BLaER1 (cell line): ENCODE results near the gene GRAMD1A.
A peak's percentile ranks its signal among the peaks of the same experiment; 100 is the strongest.

Source experiments
- H3K27ac ChIP-seq: shearing (Covaris generic); formaldehyde crosslinking; 2 replicates; pipeline ENCODE4 v1.8.1; 2022
- H3K27me3 ChIP-seq: shearing (Covaris generic); formaldehyde crosslinking; 2 replicates; pipeline ENCODE4 v1.8.1; 2022
- H3K36me3 ChIP-seq: shearing (Covaris generic); formaldehyde crosslinking; 2 replicates; pipeline ENCODE4 v1.8.1; 2022
- H3K4me1 ChIP-seq: shearing (Covaris generic); formaldehyde crosslinking; 2 replicates; pipeline ENCODE4 v1.8.1; 2022
- H3K4me2 ChIP-seq: shearing (Covaris generic); formaldehyde crosslinking; 2 replicates; pipeline ENCODE4 v1.8.1; 2022
- H3K4me3 ChIP-seq: shearing (Covaris generic); formaldehyde crosslinking; 2 replicates; pipeline ENCODE4 v1.8.1; 2022
- H3K9ac ChIP-seq: shearing (Covaris generic); formaldehyde crosslinking; 2 replicates; pipeline ENCODE4 v1.8.1; 2022
- H3K9me3 ChIP-seq: shearing (Covaris generic); formaldehyde crosslinking; 2 replicates; pipeline ENCODE4 v1.8.1; 2022
- H4K20me1 ChIP-seq: shearing (Covaris generic); formaldehyde crosslinking; 2 replicates; pipeline ENCODE4 v1.8.1; 2022
- Cebpa-rat ChIP-seq: shearing (Covaris generic); IDR thresholded peaks from 2 replicates; pipeline ENCODE4 v1.8.1; 2022

The GRAMD1A gene

DNA sequence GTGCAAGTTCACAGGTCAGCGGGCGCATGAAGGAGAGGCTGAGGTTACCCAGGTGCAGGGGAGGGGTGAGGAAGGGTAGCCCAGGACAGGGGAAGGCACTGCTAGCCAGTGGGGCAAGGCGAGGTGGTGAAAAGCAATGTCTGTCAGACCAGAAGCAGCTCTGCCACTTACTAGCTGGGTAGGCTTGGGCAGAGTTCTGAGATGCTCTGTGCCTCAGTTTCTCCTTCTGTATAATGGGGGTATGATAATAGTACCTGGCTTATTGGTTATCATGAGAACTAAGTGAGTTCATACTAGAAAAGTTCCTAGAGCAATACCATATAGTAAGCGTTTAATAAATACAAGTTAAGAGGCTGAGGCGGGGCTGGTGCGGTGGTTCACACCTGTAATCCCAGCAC is 15.8 kb downstream of the GRAMD1A start:
- H3K36me3 ChIP-seq = peaks cover 100% of the 10 kb centered on the region
- no peak for TF ChIP-seq Cebpa-rat
- no peak overlapping the region for H3K9ac ChIP-seq
- no peak overlapping the region for H3K4me3 ChIP-seq
- peaks cover 68% of the 10 kb centered on the region for H3K4me1 ChIP-seq
- H3K27ac ChIP-seq = no peak overlapping the region
- H4K20me1 ChIP-seq = peaks cover 94% of the 10 kb centered on the region
- peak overlapping the region; percentile 14 for H3K4me2 ChIP-seq
- no peaks in the 10 kb centered on the region for H3K9me3 ChIP-seq
- no peaks in the 10 kb centered on the region for H3K27me3 ChIP-seq

DNA sequence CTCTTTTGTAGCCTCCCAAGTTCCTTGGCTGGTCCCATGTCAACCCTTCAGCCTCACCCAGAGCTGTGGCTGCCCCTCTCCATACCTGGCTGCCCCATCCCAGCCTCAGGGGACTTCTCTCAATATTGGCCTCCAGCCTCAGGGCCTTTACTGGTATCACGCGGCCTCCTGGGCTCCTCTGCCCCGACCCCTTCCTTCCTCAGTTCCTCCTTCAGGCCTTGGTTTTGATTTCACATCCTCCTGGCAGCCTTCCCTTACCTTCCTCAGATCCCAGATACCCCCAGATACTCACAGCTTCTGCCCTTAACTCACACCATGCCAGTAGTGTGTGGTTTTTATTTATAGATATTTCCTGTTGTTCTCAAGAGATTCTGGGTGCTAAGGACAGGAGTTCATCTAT is 17.4 kb downstream of the GRAMD1A start:
- no peak overlapping the region for H3K4me3 ChIP-seq
- H3K9ac ChIP-seq = peak overlapping the region; percentile 11; the same call in 1 of the 2 replicates
- H3K27ac ChIP-seq = peak overlapping the region; percentile 29
- H4K20me1 ChIP-seq = peaks cover 94% of the 10 kb centered on the region
- H3K27me3 ChIP-seq = no peaks in the 10 kb centered on the region
- peaks cover 100% of the 10 kb centered on the region for H3K36me3 ChIP-seq
- H3K4me1 ChIP-seq = peaks cover 52% of the 10 kb centered on the region
- H3K4me2 ChIP-seq = peak overlapping the region; percentile 25
- no peak for TF ChIP-seq Cebpa-rat
- no peaks in the 10 kb centered on the region for H3K9me3 ChIP-seq

DNA sequence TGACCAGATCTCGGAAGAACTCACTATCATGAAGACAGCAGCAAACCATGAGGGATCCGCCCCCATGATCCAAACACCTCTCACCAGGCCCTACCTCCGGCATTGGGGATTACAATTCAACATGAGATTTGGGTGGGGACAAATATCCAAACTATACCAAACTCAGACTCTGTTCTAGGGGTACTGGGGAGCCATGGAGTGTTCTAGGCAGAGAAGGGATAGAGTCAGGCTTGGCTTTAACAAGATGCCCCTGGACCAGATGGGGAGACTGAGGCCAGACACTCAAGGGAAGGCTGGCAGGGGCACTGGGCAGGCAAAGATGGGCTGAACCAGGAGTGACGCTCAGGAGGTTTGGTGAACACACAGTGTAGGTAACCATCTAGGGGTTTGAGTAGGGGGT is 18.3 kb downstream of the GRAMD1A start:
- peaks cover 90% of the 10 kb centered on the region for H4K20me1 ChIP-seq
- peaks cover 44% of the 10 kb centered on the region for H3K4me1 ChIP-seq
- no peaks in the 10 kb centered on the region for H3K9me3 ChIP-seq
- no peak for TF ChIP-seq Cebpa-rat
- H3K4me2 ChIP-seq = no peak overlapping the region
- H3K27ac ChIP-seq = no peak overlapping the region
- H3K27me3 ChIP-seq = no peaks in the 10 kb centered on the region
- no peak overlapping the region for H3K9ac ChIP-seq
- peaks cover 98% of the 10 kb centered on the region for H3K36me3 ChIP-seq
- H3K4me3 ChIP-seq = no peak overlapping the region

DNA sequence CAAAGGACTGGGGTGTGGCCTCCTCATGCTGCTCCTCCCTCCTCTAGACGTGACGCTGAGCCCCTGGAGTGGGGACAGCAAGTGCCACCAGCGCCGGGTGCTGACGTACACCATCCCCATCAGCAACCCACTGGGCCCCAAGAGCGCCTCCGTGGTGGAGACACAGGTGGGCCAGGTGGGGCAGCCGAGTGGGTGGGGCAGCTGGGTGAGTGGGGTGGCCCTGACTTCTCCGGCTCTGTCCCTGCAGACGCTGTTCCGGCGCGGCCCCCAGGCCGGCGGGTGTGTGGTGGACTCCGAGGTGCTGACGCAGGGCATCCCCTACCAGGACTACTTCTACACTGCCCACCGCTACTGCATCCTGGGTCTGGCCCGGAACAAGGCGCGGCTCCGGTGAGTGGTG is 19.0 kb downstream of the GRAMD1A start:
- H3K4me2 ChIP-seq = no peak overlapping the region
- no peak overlapping the region for H3K27ac ChIP-seq
- no peak for TF ChIP-seq Cebpa-rat
- peaks cover 90% of the 10 kb centered on the region for H4K20me1 ChIP-seq
- H3K9ac ChIP-seq = no peak overlapping the region
- H3K4me3 ChIP-seq = no peak overlapping the region
- no peaks in the 10 kb centered on the region for H3K9me3 ChIP-seq
- H3K36me3 ChIP-seq = peaks cover 98% of the 10 kb centered on the region
- H3K4me1 ChIP-seq = peaks cover 36% of the 10 kb centered on the region
- no peaks in the 10 kb centered on the region for H3K27me3 ChIP-seq

- peaks cover 90% of the 10 kb centered on the region for H4K20me1 ChIP-seq
- no peak overlapping the region for H3K9ac ChIP-seq
- no peak for TF ChIP-seq Cebpa-rat
- peaks cover 17% of the 10 kb centered on the region for H3K4me1 ChIP-seq
- no peaks in the 10 kb centered on the region for H3K27me3 ChIP-seq
- H3K4me2 ChIP-seq = no peak overlapping the region
- H3K36me3 ChIP-seq = peaks cover 98% of the 10 kb centered on the region
- H3K27ac ChIP-seq = no peak overlapping the region
- H3K9me3 ChIP-seq = no peaks in the 10 kb centered on the region
- no peak overlapping the region for H3K4me3 ChIP-seq
These were observed 20.9 kb downstream of the GRAMD1A start for GRCh38 chr19:35021016-35021415.

DNA sequence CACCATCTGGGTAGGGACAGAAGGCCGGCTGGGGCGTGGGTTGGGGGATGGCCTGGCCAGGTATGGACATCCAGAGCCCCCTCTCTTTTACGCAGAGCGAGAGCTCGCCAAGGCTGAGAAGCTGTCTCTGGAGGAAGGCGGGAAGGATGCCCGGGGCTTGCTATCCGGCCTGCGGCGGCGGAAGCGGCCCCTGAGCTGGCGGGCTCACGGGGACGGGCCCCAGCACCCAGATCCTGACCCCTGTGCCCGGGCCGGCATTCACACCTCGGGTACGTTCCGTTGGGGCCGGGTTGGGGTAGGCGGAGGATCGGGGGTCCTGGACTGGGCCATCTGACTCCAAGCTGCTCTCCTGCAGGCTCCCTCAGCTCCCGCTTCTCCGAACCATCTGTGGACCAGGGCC is 21.5 kb downstream of the GRAMD1A start:
- H4K20me1 ChIP-seq = peaks cover 92% of the 10 kb centered on the region
- TF ChIP-seq Cebpa-rat = no peak
- H3K36me3 ChIP-seq = peaks cover 98% of the 10 kb centered on the region

DNA sequence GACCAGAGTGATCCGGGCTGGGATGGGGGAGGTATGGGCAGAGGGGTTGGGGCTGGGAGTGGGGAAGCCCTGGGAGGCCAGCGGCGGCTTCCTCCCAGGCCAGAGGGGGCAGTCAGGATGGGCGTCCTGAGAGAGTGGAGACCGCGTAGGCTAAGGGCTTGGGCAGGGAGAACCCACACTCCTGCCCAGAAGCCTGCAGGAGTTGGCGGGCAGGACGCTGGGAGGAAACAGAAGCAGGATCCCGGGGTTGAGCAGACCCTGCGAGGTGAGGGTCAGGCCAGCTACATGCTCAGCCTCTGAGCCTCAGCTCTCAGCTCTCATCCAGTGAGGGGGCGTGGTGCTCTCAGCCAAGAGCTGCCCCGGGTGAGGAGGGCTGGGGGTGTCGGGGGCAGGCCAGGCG is 22.3 kb downstream of the GRAMD1A start:
- H3K27me3 ChIP-seq = no peaks in the 10 kb centered on the region
- peaks cover 98% of the 10 kb centered on the region for H3K36me3 ChIP-seq
- H3K4me2 ChIP-seq = no peak overlapping the region
- H3K9ac ChIP-seq = no peak overlapping the region
- H3K4me3 ChIP-seq = no peak overlapping the region
- H3K27ac ChIP-seq = no peak overlapping the region
- no peaks in the 10 kb centered on the region for H3K9me3 ChIP-seq
- no peak for TF ChIP-seq Cebpa-rat
- peaks cover 3% of the 10 kb centered on the region for H3K4me1 ChIP-seq
- H4K20me1 ChIP-seq = peaks cover 94% of the 10 kb centered on the region

More for the DNA sequence above, 21.5 kb downstream of the GRAMD1A start:
- H3K4me1 ChIP-seq = peaks cover 11% of the 10 kb centered on the region
- H3K9ac ChIP-seq = no peak overlapping the region
- no peak overlapping the region for H3K4me2 ChIP-seq
- no peak overlapping the region for H3K4me3 ChIP-seq
- H3K9me3 ChIP-seq = no peaks in the 10 kb centered on the region
- H3K27ac ChIP-seq = no peak overlapping the region
- no peaks in the 10 kb centered on the region for H3K27me3 ChIP-seq

- Histone ChIP-seq H3K27me3 (peaks cover 6% of the 10 kb centered on the region; the same call in 1 of the 2 replicates), H3K9ac (no peak overlapping the region), H3K36me3 (peaks cover 98% of the 10 kb centered on the region), H3K4me1 (no peaks in the 10 kb centered on the region), H3K27ac (no peak overlapping the region), H3K9me3 (no peaks in the 10 kb centered on the region), H4K20me1 (peaks cover 95% of the 10 kb centered on the region), H3K4me2 (no peak overlapping the region), H3K4me3 (no peak overlapping the region)
- TF ChIP-seq Cebpa-rat = no peak
These were observed 23.3 kb downstream of the GRAMD1A start for GRCh38 chr19:35023428-35023827.

DNA sequence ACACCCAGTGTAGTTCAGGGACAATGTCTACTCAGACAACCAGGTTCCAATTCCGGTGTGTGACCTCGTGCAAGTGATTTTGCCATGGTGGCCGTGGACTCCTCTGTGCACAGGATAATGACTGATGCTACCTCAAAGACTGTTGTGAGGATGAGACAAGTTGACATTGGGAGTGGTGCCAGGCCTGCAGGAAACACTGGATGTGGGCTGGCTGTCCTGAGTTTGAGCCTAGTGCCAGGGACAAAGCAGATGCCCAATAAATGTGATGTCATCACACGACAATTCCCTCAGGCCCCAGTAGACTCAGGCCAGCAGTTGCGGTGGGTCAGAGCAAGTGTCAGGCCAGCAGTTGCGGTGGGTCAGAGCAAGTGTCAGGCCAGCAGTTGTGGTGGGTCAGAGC is 24.0 kb downstream of the GRAMD1A start:
- peaks cover under 1% of the 10 kb centered on the region; the same call in 1 of the 2 replicates for H3K4me1 ChIP-seq
- TF ChIP-seq Cebpa-rat = no peak
- no peaks in the 10 kb centered on the region for H3K9me3 ChIP-seq
- no peak overlapping the region for H3K4me2 ChIP-seq
- H3K9ac ChIP-seq = no peak overlapping the region
- H3K27me3 ChIP-seq = peaks cover 9% of the 10 kb centered on the region; the same call in 1 of the 2 replicates
- H4K20me1 ChIP-seq = peaks cover 95% of the 10 kb centered on the region
- H3K4me3 ChIP-seq = no peak overlapping the region
- H3K36me3 ChIP-seq = peaks cover 93% of the 10 kb centered on the region
- no peak overlapping the region for H3K27ac ChIP-seq

- H3K4me3 ChIP-seq = no peak overlapping the region
- no peak overlapping the region for H3K9ac ChIP-seq
- H3K9me3 ChIP-seq = no peaks in the 10 kb centered on the region
- H3K27ac ChIP-seq = no peak overlapping the region
- H3K36me3 ChIP-seq = peaks cover 75% of the 10 kb centered on the region
- no peak for TF ChIP-seq Cebpa-rat
- peaks cover 28% of the 10 kb centered on the region for H3K27me3 ChIP-seq
- no peak overlapping the region for H3K4me2 ChIP-seq
- peaks cover 85% of the 10 kb centered on the region for H4K20me1 ChIP-seq
- H3K4me1 ChIP-seq = peaks cover 12% of the 10 kb centered on the region
These were observed 25.8 kb downstream of the GRAMD1A start for GRCh38 chr19:35025969-35026368.

DNA sequence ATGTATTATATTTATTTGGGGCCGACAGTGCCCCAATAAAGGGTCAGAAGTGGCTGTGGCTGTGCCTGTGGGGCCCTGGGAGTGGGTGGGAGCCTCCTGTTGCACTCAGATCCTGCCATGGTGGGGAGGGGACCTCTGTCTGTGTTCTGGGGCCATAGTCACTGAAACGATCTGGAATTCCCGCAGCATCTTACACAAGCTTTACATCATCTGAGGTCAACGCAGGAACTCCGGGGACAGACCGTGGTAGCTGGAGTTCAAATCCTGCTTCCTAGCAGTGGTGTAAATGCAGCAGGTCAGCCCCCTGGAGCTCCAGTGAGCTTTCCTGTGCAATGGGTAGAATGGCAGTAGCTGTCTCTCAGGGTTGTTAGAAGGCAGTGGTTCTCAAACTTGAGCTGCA is 26.3 kb downstream of the GRAMD1A start:
- Histone ChIP-seq H3K36me3 (peaks cover 70% of the 10 kb centered on the region), H3K4me2 (no peak overlapping the region), H3K9ac (no peak overlapping the region), H3K9me3 (no peaks in the 10 kb centered on the region), H3K4me1 (peaks cover 17% of the 10 kb centered on the region), H4K20me1 (peaks cover 81% of the 10 kb centered on the region), H3K4me3 (no peak overlapping the region), H3K27ac (no peak overlapping the region), H3K27me3 (peaks cover 33% of the 10 kb centered on the region)
- TF ChIP-seq Cebpa-rat = no peak
